Liver (tissue), 9 donors: ENCODE data around the gene CCDC187. TPM values are rescaled to one million over a fixed set of nuclear protein-coding genes. Genes with fewer than 3 reads are reported as not detected.

Experiments used
- DNase-seq: peaks from one replicate; pipeline ENCODE4 v3.0.0-alpha.2; 2017; ENCODE audit warnings: low spot score
- H3K27ac ChIP-seq, 2 donors: one replicate each; pipeline ENCODE4 v1.7.0; 2013; ENCODE audit warnings: inconsistent platforms in 2 of 2, low read length in 2 of 2, control low read depth in 1 of 2, low read depth in 1 of 2, mild to moderate bottlenecking in 1 of 2
- H3K27me3 ChIP-seq, 4 donors: one replicate each; pipeline versions ENCODE4 v1.6.1 to v1.7.0; 2013; ENCODE audit warnings: low read length in 3 of 4, inconsistent platforms in 1 of 4, mild to moderate bottlenecking in 1 of 4, moderate library complexity in 1 of 4; ENCODE audit not compliant: control insufficient read depth in 4 of 4, insufficient read depth in 4 of 4
- H3K36me3 ChIP-seq, 4 donors: one replicate each; pipeline versions ENCODE4 v1.6.1 to v1.7.0; 2013; ENCODE audit warnings: low read length in 3 of 4, mild to moderate bottlenecking in 3 of 4, low read depth in 1 of 4, moderate library complexity in 1 of 4; ENCODE audit not compliant: control insufficient read depth in 4 of 4, insufficient read depth in 3 of 4
- H3K4me1 ChIP-seq, 4 donors: one replicate each; pipeline versions ENCODE4 v1.6.1 to v1.7.0; 2013; ENCODE audit warnings: low read length in 3 of 4, mild to moderate bottlenecking in 3 of 4, moderate library complexity in 1 of 4; ENCODE audit not compliant: control insufficient read depth in 4 of 4, insufficient read depth in 4 of 4
- H3K4me3 ChIP-seq, 3 donors: one replicate each; pipeline versions ENCODE4 v1.6.1 to v1.7.0; 2013; ENCODE audit warnings: low read length in 3 of 3, control low read depth in 1 of 3, low read depth in 1 of 3, mild to moderate bottlenecking in 1 of 3
- H3K9ac ChIP-seq, 2 donors: one replicate each; pipeline ENCODE4 v1.7.0; 2013; ENCODE audit warnings: low read length in 2 of 2, mild to moderate bottlenecking in 2 of 2, moderate library complexity in 2 of 2, control low read depth in 1 of 2, low read depth in 1 of 2
- H3K9me3 ChIP-seq, 4 donors: one replicate each; pipeline versions ENCODE4 v1.6.1 to v1.7.0; 2013; ENCODE audit warnings: low read length in 3 of 4; ENCODE audit not compliant: control insufficient read depth in 4 of 4
- CTCF ChIP-seq: fragments of 150-350 bp; IDR thresholded peaks from 2 replicates; pipeline ENCODE4 v1.5.1; 2017; ENCODE audit warnings: improper control_type of control experiment, low read depth, low read length; ENCODE audit not compliant: missing input control
- EGR1 ChIP-seq, 2 donors: IDR thresholded peaks; 2 replicates each; pipeline ENCODE4 v1.6.1; 2016 to 2018; ENCODE audit warnings: antibody characterized with exemption in 2 of 2, low read depth in 2 of 2
- FOXA1 ChIP-seq: IDR thresholded peaks from 2 replicates; pipeline ENCODE4 v1.6.1; 2016; ENCODE audit warnings: antibody characterized with exemption
- FOXA2 ChIP-seq: IDR thresholded peaks from 2 replicates; pipeline ENCODE4 v1.6.1; 2016; ENCODE audit warnings: antibody characterized with exemption
- GABPA ChIP-seq, 2 donors: IDR thresholded peaks in 1 of 2; conservative IDR thresholded peaks in 1 of 2; 2 replicates each; pipeline ENCODE4 v1.6.1; 2016; ENCODE audit warnings: antibody characterized with exemption in 2 of 2, mild to moderate bottlenecking in 1 of 2, moderate library complexity in 1 of 2
- HNF4A ChIP-seq, 2 donors: conservative IDR thresholded peaks; 2 replicates each; pipeline ENCODE4 v1.6.1; 2016; ENCODE audit warnings: antibody characterized with exemption in 2 of 2, mild to moderate bottlenecking in 2 of 2
- JUND ChIP-seq, 2 donors: IDR thresholded peaks; 2 replicates each; pipeline ENCODE4 v1.6.1; 2016; ENCODE audit warnings: antibody characterized with exemption in 2 of 2
- MAX ChIP-seq: IDR thresholded peaks from 2 replicates; pipeline ENCODE4 v1.6.1; 2016; ENCODE audit warnings: antibody characterized with exemption
- NR2F2 ChIP-seq: IDR thresholded peaks from 2 replicates; pipeline ENCODE4 v1.6.1; 2016; ENCODE audit warnings: antibody characterized with exemption
- REST ChIP-seq: IDR thresholded peaks from 2 replicates; pipeline ENCODE4 v1.6.1; 2016; ENCODE audit warnings: antibody characterized with exemption, mild to moderate bottlenecking
- RXRA ChIP-seq, 2 donors: IDR thresholded peaks; 2 replicates each; pipeline ENCODE4 v1.6.1; 2017 to 2018; ENCODE audit warnings: antibody characterized with exemption in 2 of 2, mild to moderate bottlenecking in 1 of 2
- SP1 ChIP-seq: IDR thresholded peaks from 2 replicates; pipeline ENCODE4 v1.6.1; 2018; ENCODE audit warnings: antibody characterized with exemption, mild to moderate bottlenecking
- TAF1 ChIP-seq: conservative IDR thresholded peaks from 2 replicates; pipeline ENCODE4 v1.6.1; 2016; ENCODE audit warnings: antibody characterized with exemption, mild to moderate bottlenecking
- YY1 ChIP-seq: IDR thresholded peaks from 2 replicates; pipeline ENCODE4 v1.6.1; 2016; ENCODE audit warnings: antibody characterized with exemption, mild to moderate bottlenecking
- ZBTB33 ChIP-seq: IDR thresholded peaks from 2 replicates; pipeline ENCODE4 v1.6.1; 2016; ENCODE audit warnings: antibody characterized with exemption
- WGBS: extraction: QIAGEN DNeasy Blood & Tissue Kit; methylation state at CpG from one replicate; pipeline ENCODE4 v1.1.7; 2013; 5-methylcytosine and 5-hydroxymethylcytosine counted together
- polyA plus RNA-seq, 2 donors: library from polyadenylated mRNA; stranded (reverse) in 1 of 2; unstranded in 1 of 2; fragments of 200-250 nt in 1 of 2; fragments of >200 nt in 1 of 2; fragmentation: Nextera tagmentation in 1 of 2; extraction: Ambion mirVana in 1 of 2; gene quantifications; one replicate each; pipeline versions ENCODE4 v1.2.1 to v1.2.3, GENCODE V29; 2013 to 2015
- total RNA-seq, 2 donors: library from RNA; depleted of rRNA; stranded (reverse); fragments of >200 nt; gene quantifications; one replicate each; pipeline ENCODE4 v1.2.3, GENCODE V29; 2014
- donor health status: healthy.
- donor health status: healthy.
- donor health status: healthy.
- donor health status: healthy.
- donor health status: healthy.

Gene CCDC187
- total and polyA plus RNA-seq, 4 donors, result 0.05 TPM; not detected in 3

GRCh38 chr9:136258786-136259516 is 44.9 kb downstream of the CCDC187 start:
- Histone ChIP-seq H3K27me3 (peaks cover 0 to 2% (median 0%) of the 10 kb centered on the region in 4 donors), H3K4me1 (peaks cover 0 to 4% (median 0%) of the 10 kb centered on the region in 4 donors), H3K4me3 (no peak overlapping the region), H3K36me3 (no peaks in the 10 kb centered on the region), H3K27ac (no peak overlapping the region), H3K9ac (no peak overlapping the region), H3K9me3 (no peaks in the 10 kb centered on the region)
- 85% methylated on average over 22 of the region's 22 CpGs for WGBS
- TF ChIP-seq NR2F2 (no peak), SP1 (no peak), CTCF (no peak), TAF1 (no peak), REST (no peak), MAX (no peak), HNF4A (conservative IDR thresholded peaks at IDR 0.05) (no peak), YY1 (no peak), RXRA (IDR thresholded peaks at IDR 0.05) (no peak), FOXA1 (no peak), JUND (IDR thresholded peaks at IDR 0.05) (no peak), GABPA (IDR thresholded peaks at IDR 0.05 in 1 of 2, conservative IDR thresholded peaks at IDR 0.05 in 1 of 2) (no peak), EGR1 (IDR thresholded peaks at IDR 0.05; ENCODE audit: low read depth in 2 of 2) (no peak), ZBTB33 (no peak), FOXA2 (no peak)
- no peak for DNase-seq

GRCh38 chr9:136258299-136258625 is 45.6 kb downstream of the CCDC187 start:
- Histone ChIP-seq H3K27ac (no peak overlapping the region), H3K27me3 (peaks cover 0 to 2% (median 0%) of the 10 kb centered on the region in 4 donors), H3K9me3 (no peaks in the 10 kb centered on the region), H3K4me1 (peaks cover 0 to 4% (median 0%) of the 10 kb centered on the region in 4 donors), H3K9ac (no peak overlapping the region), H3K4me3 (no peak overlapping the region), H3K36me3 (no peaks in the 10 kb centered on the region)
- no peak for DNase-seq
- WGBS, result 77% methylated on average over 13 of the region's 13 CpGs
- TF ChIP-seq SP1 (no peak), CTCF (no peak), JUND (IDR thresholded peaks at IDR 0.05) (no peak), YY1 (no peak), ZBTB33 (no peak), HNF4A (conservative IDR thresholded peaks at IDR 0.05) (no peak), REST (no peak)
